CD4-positive, alpha-beta T cell treated with Interleukin-21 for 1 hour (primary cell): ENCODE results near the gene MYBPC1.
"Not testable (repeated sequence)": the region's sequence is repeated elsewhere in the genome, so short reads cannot be mapped to it uniquely, and the experiment has no call there.

Experiments
- DNase-seq: peaks from one replicate; pipeline ENCODE4 v3.0.0-alpha.2; 2020

Gene MYBPC1

DNA sequence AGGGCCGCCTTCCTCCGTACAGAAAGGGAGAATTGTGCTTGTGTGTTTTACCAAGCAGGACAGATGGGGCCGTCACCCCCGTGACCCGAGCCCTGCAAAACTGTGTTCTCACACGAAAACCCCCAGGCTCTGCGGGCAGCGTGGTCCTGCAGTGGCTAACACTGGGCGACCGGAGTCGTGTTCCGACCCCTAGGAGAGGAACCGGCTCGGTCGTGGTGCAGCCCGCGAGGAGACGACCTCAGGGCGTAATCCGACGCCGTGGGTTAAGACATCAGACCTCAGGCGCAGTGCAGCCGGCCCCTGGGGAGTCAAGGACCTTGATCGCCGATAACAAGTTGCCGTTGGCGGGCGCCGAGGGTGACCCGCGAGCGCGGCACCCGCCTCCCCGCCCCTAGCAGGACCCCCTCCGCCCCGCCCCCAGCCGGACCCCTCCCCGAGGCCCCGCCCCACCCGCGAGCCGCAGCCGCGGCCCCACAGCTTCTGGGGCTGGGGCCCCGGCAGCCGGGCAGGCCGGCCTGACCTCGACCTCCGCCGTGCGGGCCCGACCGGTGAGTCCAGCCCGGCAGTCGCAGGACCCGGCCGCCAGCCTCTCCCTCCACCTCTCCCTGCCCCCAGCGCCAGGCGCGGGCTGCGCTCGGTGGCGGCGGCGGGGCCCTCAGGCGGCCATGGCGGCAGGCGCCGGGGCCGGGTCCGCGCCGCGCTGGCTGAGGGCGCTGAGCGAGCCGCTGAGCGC, 102.6 kb downstream of the MYBPC1 start, which contains the start of gene CHPT1:
CHPT1 (plus strand) TSS at position 444 of the 733 bp plus-strand sequence; CDS start at position 666, 222 bp downstream.
- DNase-seq = peak; percentile 69

DNA sequence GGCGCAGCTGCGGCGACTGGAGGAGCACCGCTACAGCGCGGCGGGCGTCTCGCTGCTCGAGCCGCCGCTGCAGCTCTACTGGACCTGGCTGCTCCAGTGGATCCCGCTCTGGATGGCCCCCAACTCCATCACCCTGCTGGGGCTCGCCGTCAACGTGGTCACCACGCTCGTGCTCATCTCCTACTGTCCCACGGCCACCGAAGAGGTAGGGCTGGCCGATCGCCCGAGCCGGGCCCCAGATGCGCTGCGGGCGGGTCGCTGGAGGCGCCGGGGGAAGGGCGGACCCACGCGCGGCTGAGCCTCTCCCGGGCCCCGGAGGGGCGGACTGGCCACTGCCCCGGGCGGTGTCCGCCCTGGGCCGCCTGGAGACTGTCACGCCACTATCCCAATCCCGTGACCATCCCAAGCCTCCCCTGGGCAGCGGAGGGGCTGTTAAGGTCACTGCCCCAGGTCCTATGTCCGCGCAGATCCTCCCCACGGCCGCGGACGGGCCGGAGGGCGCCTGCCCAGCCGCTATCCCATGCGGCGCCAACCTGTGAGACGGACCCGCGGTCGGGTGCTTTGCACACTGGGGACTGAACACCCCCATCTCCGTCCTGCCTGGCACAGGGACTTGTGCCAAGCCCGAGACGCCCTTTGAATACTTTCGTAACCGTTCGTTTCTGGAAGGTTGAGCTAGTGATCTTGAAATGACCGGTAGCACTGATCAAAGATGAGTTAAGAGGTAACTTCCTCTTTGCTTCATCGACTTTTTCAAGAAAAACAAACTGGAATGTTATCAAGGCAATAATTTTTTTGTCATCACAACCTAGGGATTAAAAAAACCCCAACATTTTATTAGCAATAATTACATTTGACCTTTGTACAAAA, 103.4 kb downstream of the MYBPC1 start:
- peak; percentile 7 for DNase-seq

DNA sequence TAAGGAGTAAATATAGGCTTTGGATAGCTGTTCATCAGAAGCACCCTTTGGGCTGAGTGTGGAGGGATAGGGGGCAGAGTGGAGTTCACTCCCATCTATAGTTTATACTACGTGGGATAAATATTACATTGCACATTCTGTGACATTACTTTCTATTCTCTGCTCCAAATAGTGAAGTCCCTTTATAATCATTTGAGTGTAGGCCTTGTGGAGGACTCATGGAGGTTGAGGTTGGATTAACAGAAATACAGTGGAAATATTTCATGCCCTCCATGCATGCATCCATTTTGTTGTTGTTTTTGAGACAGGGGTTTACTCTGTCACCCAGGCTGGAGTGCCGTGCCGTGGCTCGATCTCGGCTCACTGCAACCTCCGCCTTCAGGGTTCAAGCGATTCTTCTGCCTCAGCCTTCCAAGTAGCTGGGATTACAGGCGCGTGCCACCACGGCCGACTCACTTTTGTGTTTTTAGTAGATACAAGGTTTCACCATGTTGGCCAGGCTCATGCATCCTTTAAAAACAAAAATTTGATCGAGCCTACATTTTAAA, 104.1 kb downstream of the MYBPC1 start:
- no peak for DNase-seq

DNA sequence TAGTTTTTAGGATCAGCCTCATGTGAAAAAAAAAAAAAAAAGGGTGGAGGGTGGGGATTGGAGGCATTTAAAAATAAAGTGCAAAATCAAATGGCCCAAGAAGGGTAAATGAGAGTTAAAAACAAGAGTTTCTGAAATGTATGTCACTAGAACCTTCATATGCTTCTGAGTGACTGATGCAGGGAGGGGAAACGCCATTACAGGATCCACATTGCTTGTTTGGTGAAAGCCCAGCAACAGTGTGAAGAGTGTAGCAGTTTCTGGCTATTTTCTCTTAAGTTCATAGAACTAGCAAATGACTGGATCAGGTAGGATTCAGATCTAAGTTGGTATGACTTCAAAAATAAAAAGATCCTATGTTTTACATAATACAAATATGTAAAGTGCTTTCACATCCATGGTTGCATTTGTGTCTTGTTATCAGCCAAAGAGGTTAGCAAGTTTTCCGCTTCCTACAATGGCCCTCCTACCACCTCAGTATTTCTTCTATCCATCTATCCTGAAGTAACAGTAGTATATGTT, 105.6 kb downstream of the MYBPC1 start:
- no peak for DNase-seq

DNA sequence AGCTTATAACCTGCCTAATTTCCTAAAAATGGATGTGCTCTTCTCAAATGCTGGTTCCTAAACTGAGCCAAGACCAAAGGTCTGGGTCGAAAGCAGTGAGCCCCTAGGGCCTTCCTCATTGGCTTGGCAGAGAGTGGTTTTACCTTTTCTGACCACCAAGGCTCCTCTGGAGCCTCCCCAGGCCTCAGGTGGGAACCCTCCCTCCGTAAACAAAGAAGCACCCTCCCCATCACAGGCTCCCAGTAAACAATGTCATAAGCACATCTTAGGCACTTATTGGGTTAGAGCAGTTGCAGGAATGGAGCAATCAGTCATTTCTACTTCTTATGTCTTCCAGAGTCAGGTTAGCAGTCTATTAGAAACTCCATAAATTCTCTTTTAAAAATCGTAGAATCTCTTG, 108.7 kb downstream of the MYBPC1 start:
- DNase-seq = no peak

DNA sequence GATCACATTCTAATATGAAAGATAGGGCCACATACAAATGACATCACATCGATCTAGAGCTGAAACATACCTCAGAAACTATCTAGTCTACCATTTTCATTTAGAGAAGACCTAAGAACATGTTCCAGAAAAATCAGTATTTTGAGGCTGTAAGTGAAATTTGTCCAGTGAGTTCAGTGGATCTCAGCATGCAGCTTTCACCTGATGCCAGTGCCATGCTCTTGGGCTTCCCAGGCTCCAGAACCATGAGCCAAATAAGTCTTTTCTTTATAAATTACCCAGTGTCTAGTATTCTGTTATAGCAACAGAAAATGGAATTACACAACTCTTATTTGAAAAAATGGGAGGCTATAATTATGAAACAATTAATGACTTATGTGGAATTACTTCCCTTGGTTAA, 111.6 kb downstream of the MYBPC1 start:
- DNase-seq = no peak

DNA sequence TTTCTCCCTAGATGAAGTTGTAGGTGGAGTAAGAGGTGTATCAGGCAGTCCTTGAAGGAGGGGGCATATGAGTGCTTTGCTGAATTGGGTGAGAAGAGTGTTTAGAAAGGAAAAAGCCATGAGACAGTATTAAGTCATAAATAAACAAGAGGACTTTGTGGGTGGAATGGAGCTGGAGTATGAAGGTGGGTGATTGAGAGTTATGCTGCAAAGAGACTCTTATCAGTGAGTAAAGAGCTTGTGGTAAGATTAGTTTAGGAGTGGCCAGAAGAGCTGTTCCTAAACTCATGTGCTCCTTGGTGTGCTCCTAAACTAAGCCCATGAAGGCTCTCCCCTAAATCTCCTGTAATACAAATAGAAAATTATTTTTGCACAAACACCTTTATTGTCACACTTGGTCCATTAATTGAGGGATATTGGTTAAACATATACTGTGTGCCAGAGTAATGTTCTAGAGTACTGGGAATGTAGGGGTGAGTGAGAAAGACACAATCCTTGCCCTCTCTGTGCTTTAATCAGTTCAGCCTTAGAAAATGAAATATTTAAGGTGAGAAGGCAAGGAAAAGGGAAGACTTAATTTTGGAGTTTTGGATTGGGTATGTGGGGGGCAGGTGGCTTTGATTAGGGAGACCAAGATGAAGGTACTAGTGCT, 112.5 kb downstream of the MYBPC1 start:
- DNase-seq = no peak

DNA sequence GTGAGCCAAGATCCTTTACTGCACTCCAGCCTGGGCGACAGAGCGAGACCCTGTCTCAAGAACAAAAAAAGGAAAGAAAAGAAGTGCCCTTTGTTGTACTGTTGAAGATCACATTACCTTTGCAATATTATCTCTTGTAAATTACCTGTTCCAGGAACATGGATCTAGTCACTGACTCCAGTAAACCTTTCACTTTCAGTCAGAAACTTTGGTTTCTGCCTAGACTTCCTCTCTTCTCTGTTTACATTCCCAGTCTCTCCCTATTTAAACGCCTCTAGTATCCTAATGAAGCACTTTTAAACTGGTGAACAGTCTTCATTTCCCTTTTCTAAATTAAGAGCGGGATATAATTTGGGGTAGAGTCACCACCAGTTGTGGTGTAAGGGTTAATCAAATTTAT, 115.5 kb downstream of the MYBPC1 start:
- DNase-seq = no peak

DNA sequence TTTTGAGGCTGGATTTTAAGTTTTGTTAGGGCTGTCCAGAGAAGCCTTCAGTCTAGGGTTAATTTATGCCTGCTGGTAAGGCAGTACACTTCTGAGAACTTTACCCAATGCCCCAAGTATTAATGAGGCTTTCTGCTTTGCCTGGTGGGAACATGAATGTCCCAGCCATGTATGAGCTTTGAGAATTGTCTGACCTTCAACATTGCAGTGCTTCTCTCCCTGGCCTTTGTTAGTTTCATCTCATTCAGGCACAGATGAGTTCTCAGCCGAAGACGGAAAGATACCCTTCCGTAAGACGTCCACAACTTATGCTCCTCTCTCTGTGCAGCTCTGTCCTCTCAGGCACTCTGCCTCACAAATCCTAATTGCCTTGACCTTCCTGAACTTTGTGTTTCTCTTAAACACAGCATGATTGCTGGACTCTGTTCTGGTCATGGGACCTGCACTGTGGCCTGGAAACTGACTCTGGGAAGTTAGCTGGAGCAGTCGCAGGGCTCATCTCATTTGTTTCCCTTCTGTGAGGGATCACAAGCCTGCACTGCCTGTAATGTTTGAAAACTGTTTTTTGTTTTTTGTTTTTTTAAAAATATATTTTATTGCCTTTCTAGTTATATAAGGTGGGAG, 118.4 kb downstream of the MYBPC1 start:
- no peak for DNase-seq

DNA sequence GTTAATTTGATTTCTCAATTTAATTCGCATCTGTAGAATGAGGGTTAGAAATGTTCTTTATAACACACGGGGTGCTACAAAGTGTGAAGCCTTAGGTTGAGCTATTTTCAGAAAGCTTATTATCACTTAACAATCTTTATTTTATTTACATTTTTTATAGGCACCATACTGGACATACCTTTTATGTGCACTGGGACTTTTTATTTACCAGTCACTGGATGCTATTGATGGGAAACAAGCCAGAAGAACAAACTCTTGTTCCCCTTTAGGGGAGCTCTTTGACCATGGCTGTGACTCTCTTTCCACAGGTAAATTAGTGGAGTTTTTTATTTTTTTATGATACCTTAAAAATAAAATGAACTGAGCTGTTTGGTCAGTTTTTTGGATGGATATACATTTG, 119.2 kb downstream of the MYBPC1 start:
- no peak for DNase-seq

DNA sequence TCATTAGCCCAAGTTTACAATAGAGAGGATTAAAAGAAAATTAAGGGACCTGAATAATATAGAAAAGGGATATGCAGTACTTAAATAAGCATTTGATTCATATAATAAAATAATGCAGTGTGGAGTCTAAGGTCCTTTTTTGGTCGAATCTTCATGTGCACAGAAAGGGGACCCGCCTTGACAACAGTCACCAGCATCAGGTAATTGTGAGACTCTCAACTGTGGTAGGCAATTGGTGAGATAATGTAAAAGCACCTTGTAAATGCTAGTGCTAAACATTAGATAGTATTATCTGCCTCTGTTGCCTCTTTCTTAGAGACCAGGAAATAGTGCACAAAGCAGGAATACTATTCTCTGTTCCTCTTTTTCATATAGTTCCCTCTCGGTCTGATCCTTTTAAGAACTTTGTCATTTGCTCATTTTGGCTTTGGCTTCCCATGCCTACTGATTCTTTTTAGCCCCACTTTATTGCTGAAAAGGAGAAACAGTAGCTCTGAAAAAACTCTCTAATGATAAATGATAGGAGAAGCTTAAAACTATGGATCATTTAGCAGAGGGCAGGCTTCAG, 120.2 kb downstream of the MYBPC1 start:
- DNase-seq = no peak

DNA sequence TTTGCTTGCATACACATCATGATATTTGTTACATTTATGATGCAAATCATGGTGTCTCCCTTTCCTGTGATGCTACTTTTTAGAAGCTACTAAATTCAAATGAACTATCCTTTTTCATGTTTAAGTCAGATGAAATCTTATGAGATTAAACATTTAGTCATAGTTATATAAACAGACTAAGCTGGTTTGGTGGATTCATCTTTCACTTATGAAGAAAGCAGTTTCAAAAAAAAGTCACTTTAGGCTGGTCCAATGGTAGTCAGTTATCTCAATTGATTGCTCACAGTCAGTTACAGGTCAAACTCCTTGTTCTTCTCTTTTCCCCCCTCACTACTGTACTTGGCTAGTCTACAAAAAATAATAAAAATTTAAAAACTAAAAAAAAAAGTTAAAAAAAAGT, 124.8 kb downstream of the MYBPC1 start:
- DNase-seq = no peak

DNA sequence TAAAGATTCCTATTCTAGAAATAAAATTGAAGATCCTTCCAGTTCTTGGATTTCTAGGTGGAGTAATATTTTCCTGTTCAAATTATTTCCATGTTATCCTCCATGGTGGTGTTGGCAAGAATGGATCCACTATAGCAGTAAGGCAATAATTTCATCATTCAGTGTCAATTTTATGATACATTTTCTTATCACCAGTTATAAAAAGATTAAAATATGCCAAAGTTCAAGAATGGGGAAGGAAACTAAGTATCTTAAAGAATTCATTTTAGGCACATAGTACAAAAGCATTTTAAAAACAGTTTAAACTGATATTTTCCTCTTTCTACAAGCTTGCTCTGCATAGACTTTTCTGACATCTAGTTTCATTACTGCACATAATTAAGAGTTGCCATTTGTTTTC, 125.3 kb downstream of the MYBPC1 start:
- DNase-seq = no peak

DNA sequence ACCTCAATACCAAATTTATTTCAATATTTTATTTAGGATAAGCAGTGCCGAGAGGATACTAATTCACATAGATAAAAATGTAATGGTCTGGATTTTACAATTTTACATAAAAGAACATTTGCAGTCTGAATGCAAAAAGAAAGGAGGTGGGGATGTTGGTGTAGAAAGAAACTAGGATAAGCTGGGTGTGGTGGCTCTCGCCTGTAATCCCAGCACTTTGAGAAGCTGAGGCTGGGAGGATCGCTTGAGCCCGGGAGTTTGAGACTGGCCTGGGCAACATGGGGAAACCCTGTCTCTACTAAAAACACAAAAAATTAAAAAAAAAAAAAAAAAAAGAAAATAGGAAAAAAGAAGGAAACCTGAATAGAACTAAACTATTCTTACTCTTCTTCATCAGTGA, 127.6 kb downstream of the MYBPC1 start:
- no peak for DNase-seq

DNA sequence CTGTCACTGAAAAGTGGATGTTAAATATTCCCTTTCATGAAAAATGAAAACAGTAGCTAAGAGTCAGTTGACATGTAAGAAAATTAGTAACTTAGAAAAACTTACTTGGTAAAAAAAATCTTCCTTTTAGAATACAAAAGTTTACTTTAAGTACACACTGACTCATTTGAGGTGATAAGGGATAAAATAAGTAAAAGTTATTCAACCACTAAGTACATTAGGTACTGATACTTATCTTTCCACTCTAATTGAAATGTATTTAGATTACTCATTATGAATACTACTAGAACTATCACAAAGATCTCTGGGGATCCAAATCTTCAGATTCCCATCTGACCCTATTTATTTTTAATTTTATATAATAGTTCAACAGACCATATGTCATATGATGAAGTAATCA, 132.3 kb downstream of the MYBPC1 start:
- no peak for DNase-seq

DNA sequence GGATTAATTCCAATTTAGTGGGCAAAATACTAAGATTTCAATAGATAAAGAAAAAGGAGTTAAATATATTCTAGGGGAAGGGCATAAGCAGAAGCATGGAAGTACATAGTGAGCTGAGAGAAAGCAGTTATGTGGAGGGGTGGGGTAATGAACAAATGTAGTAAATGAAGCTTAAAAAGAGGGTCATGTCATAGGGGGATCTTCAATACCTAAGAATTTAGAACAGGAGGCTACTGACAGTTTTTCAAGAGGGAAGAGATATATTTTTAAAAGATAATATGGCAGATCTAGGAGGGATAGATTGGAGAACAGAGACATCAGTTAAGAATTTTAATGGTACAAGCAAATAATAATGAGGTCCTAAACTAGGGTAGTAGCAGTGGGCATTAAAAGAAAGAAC, 135.1 kb downstream of the MYBPC1 start:
- DNase-seq = no peak

DNA sequence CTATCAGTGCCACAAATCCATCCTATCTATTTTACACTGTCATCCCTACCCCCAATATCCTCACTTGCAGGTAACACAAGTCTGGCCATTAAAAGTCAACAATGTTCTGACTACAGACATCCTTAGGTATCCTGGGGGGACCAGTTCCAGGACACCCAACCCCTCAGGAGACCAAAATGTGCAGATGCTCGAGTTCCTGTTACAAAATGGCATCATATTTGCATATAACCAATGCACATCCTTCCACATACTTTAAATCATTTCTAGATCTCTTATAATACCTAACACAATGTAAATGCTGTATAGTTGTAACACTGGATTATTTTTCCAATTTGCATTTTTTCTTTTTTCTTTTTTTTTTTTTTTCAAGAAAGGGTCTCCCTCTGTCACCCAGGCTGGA, 137.5 kb downstream of the MYBPC1 start:
- DNase-seq = no peak

DNA sequence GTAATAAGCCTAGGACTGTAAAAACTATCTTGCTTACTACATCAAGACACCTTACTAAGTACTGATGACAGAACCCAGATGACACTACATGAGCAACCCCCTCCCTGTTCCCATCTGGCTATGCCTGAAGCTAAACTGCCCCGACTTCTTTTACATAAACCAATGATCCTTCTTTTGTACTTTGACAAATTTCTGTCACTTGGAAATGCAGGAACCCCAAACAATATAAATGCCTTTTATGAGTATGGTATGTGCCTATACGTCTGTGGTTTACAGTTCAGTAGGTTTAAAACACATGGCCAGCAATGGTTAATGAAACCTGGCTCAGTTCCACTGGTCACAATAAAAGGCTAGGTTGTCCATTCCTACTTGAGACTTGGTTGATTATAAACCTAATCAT, 138.4 kb downstream of the MYBPC1 start:
- DNase-seq = no peak

DNA sequence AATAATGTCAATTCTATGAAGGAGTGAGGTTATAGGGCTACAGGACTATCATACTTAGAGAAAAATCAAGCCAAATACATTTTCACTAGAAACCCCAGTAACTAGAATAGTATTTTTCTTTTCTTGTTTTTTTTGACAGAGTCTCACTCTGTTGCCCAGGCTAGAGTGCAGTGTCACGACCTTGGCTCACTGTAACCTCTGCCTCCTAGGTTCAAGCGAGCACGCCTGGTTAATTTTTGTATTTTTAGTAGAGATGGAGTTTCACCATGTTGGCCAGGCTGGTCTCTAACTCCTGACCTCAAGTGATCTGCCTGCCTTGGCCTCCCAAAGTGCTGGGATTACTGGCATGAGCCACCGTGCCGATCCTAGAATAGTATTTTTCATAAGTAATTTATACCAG, 139.7 kb downstream of the MYBPC1 start:
- not testable (repeated sequence) for DNase-seq
